GM23338 (cell line): ENCODE results near the gene PAK1.

ENCODE experiments used
- CREB1 ChIP-seq: fragments of 250-450 bp; sonication (Bioruptor Pico); IDR thresholded peaks from 2 replicates; pipeline ENCODE4 v1.5.0; 2020; ENCODE audit warnings: low read depth, mild to moderate bottlenecking, moderate library complexity
- CTCF ChIP-seq, 2 experiments: fragments of 200-600 bp in 1 of 2; sonication (generic) in 1 of 2; conservative IDR thresholded peaks; 2 replicates each; pipeline versions ENCODE4 v1.5.1 to v1.6.1; 2016 to 2017; ENCODE audit warnings: antibody characterized with exemption in 2 of 2, low read depth in 2 of 2, mild to moderate bottlenecking in 2 of 2, moderate library complexity in 1 of 2
- EZH2 ChIP-seq: fragments of 200-600 bp; sonication (generic); IDR thresholded peaks from one replicate; pipeline ENCODE4 v1.8.0; 2017; ENCODE audit warnings: antibody characterized with exemption, mild to moderate bottlenecking, low read depth; ENCODE audit not compliant: unreplicated experiment
- EZH2phosphoT487 ChIP-seq: fragments of 200-600 bp; sonication (generic); IDR thresholded peaks from one replicate; pipeline ENCODE4 v1.8.1; 2018; ENCODE audit warnings: antibody characterized with exemption; ENCODE audit not compliant: unreplicated experiment
- JUNB ChIP-seq: IDR thresholded peaks from one replicate; pipeline ENCODE4 v1.6.1; 2016; ENCODE audit warnings: antibody characterized with exemption; ENCODE audit not compliant: unreplicated experiment
- NANOG ChIP-seq: IDR thresholded peaks from 2 replicates; pipeline ENCODE4 v1.6.1; 2016; ENCODE audit warnings: antibody characterized with exemption, borderline replicate concordance
- POLR2AphosphoS5 ChIP-seq: IDR thresholded peaks from 2 replicates; pipeline ENCODE4 v1.6.1; 2016; ENCODE audit warnings: antibody characterized with exemption, low read depth
- STAT1 ChIP-seq: IDR thresholded peaks from one replicate; pipeline ENCODE4 v1.6.1; 2016; ENCODE audit warnings: antibody characterized with exemption; ENCODE audit not compliant: unreplicated experiment
- ZNF114 ChIP-seq: fragments of 250-450 bp; sonication (Bioruptor Pico); IDR thresholded peaks from 2 replicates; pipeline ENCODE4 v1.5.0; 2020; ENCODE audit warnings: mild to moderate bottlenecking, moderate library complexity
- TF ChIP-seq, protein P1 (sequence below): IDR thresholded peaks from one replicate; pipeline ENCODE4 v1.6.1; 2018; ENCODE audit warnings: antibody characterized with exemption; ENCODE audit not compliant: unreplicated experiment

GRCh38 chr11:77412814-77413213 lies 61.1 kb downstream of the PAK1 start:
- TF ChIP-seq CTCF (conservative IDR thresholded peaks at IDR 0.05; ENCODE audit: low read depth in 2 of 2) (0 out of 4 replicates have a peak, but pooled peaks of 1 of the 2 experiments have one; percentile 7), EZH2phosphoT487 (no peak), EZH2 (no peak), POLR2AphosphoS5 (no peak), CREB1 (no peak), JUNB (no peak), ZNF114 (no peak), NANOG (no peak), STAT1 (no peak)
- TF ChIP-seq, protein P1, sequence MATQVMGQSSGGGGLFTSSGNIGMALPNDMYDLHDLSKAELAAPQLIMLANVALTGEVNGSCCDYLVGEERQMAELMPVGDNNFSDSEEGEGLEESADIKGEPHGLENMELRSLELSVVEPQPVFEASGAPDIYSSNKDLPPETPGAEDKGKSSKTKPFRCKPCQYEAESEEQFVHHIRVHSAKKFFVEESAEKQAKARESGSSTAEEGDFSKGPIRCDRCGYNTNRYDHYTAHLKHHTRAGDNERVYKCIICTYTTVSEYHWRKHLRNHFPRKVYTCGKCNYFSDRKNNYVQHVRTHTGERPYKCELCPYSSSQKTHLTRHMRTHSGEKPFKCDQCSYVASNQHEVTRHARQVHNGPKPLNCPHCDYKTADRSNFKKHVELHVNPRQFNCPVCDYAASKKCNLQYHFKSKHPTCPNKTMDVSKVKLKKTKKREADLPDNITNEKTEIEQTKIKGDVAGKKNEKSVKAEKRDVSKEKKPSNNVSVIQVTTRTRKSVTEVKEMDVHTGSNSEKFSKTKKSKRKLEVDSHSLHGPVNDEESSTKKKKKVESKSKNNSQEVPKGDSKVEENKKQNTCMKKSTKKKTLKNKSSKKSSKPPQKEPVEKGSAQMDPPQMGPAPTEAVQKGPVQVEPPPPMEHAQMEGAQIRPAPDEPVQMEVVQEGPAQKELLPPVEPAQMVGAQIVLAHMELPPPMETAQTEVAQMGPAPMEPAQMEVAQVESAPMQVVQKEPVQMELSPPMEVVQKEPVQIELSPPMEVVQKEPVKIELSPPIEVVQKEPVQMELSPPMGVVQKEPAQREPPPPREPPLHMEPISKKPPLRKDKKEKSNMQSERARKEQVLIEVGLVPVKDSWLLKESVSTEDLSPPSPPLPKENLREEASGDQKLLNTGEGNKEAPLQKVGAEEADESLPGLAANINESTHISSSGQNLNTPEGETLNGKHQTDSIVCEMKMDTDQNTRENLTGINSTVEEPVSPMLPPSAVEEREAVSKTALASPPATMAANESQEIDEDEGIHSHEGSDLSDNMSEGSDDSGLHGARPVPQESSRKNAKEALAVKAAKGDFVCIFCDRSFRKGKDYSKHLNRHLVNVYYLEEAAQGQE = no peak
